ENCODE results near the gene GNG13.

DNA sequence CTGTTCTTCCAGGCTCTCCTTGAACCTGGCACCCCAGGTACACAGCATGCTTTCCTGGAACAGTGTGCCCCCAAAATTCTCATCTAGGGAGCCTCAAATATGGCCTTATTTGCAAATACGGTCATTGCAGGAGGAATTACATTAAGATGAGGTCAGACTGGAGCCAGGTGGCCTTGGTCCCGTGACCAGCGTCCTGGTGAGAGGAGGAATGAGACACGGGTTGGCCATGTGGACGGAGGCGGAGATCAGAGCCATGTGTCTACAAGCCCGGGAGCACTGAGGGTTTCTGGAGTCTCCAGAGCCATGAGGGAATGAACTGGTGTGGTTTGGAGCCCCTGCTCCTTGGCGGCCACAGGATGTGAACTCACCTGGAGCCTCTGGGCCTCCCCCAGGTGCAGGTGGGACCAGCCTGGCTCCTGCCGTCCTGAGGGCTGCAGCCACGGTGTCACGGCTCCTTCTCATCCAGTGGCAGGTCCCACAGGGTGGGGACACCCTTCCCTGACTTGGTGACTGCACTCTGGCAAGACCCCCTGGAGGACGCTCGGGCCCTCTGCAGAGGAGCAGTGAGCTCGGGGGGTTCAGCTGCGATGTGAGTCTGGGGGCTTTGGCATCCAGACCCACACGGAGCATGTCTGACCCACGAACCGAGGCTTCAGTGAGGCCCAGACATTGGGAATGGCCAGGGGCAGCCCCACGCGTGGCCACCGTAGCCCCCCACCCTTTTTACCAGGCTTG, 21.8 kb upstream of the GNG13 start:
- TF ChIP-seq CTCF (IDR thresholded peaks at IDR 0.05; ENCODE audit: low read depth, low read length, poor library complexity, severe bottlenecking) = no peak
- no peak for TF ChIP-seq EZH2phosphoT487 (IDR thresholded peaks at IDR 0.05; ENCODE audit: borderline replicate concordance, low read length)
